ENCODE results near the gene CDC37.

Gene CDC37

DNA sequence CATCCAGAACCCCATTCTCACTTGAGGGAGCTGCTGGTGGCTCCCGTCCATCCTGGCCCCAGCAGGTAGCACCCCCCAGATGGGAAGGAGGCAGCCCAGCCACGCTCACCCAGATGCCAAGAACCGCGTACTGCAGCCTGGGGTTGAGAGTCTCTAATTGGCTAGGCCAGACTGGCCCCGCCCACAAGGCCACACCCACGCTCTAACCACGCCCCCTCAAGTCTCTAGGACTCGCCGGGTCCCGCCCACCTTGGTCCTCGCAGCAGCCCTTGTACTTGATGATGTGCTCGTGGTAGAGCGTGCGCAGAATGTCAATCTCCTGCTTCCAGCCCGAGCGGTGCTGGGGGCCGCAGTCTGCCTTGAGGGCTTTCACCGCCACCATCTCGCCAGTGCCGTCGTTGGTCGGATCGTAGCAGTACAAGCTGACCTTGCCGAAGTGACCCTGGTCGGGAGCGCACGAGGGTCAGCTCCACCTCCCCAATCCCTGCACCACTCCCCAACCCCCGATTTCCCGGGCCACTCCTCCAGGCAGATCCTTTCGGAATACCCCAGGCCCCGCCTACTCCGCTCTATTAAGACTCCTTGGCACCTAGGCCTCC, 49.5 kb downstream of the CDC37 start:
- DNase-seq (ENCODE audit: low read depth): no peak

DNA sequence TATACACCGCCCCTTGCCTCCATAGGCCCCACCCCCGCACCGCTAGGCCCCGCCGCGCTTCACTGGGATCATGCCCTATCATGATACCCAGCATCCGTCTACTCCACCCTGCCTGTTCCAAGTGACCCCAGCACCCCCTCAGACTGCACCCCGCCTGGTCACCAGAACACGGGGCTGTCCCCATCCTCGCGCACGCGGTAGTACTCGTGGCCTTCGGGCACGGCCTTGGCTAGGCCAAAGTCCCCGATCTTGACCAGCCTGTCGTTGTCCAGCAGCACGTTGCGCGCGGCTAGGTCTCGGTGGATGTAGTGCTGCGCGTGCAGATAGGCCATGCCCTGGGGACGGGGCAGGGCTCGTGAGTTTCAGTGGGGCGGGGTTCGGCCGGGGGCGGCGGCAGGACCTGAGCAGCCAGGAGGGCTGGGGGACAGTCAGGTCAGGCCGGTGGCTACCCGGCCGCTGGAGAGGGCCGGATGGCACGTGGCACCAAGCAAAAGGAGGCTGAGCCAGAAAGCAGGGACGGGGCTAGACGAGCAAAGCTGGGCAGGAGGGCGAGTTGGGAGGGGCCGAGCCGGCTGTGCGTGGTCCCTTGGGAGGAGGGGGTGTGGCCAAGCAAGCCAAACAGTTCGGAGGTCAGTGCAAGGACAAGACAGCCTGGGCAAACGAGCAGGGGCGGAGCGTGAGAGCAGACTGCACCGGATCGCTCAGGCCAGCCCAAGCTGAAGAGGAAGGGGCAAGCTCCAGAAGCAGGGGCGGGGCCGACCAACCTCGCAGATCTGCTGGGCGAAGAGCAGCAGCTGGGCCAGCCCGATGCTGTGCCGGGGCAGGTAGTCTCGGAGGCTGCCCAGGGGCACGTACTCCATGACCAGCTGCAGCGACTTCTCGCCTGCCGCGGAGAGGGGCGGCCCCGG, 50.3 kb downstream of the CDC37 start:
- DNase-seq (ENCODE audit: low read depth): no peak

- DNase-seq (ENCODE audit: low read depth): no peak
These were observed 56.8 kb downstream of the CDC37 start for GRCh38 chr19:10346509-10346908.

- no peak for DNase-seq (ENCODE audit: low read depth)
These were observed 58.6 kb downstream of the CDC37 start for GRCh38 chr19:10344780-10345179.

GRCh38 chr19:10343495-10343894, 59.8 kb downstream of the CDC37 start:
- no peak for DNase-seq (ENCODE audit: low read depth)
